ENCODE measurements around the gene STMP1.
A peak's percentile ranks its signal among the peaks of the same experiment; 100 is the strongest.

Gene STMP1

GRCh38 chr7:135697276-135698049, 35.1 kb downstream of the STMP1 start:
- no peak for DNase-seq (ENCODE audit: low read depth)

GRCh38 chr7:135704074-135704473, 41.8 kb downstream of the STMP1 start:
- DNase-seq (ENCODE audit: low read depth): no peak

GRCh38 chr7:135704698-135705097, 42.4 kb downstream of the STMP1 start:
- DNase-seq (ENCODE audit: low read depth): no peak

GRCh38 chr7:135706038-135706742, 43.9 kb downstream of the STMP1 start:
- DNase-seq (ENCODE audit: low read depth): no peak

- no peak for DNase-seq (ENCODE audit: low read depth)
Measured at GRCh38 chr7:135706858-135707569, 44.7 kb downstream of the STMP1 start.

GRCh38 chr7:135707570-135707966, 45.3 kb downstream of the STMP1 start:
- DNase-seq (ENCODE audit: low read depth): no peak

- DNase-seq (ENCODE audit: low read depth): no peak
Measured at GRCh38 chr7:135708041-135708440, 45.7 kb downstream of the STMP1 start.

- no peak for DNase-seq (ENCODE audit: low read depth)
Measured at GRCh38 chr7:135709508-135709907, 47.2 kb downstream of the STMP1 start.

GRCh38 chr7:135710417-135711138, 48.3 kb downstream of the STMP1 start:
- no peak for DNase-seq (ENCODE audit: low read depth)

GRCh38 chr7:135711139-135711469, 48.8 kb downstream of the STMP1 start:
- DNase-seq (ENCODE audit: low read depth): no peak

GRCh38 chr7:135712182-135712782, 50.0 kb downstream of the STMP1 start:
- no peak for DNase-seq (ENCODE audit: low read depth)

GRCh38 chr7:135712796-135713195, 50.5 kb downstream of the STMP1 start:
- no peak for DNase-seq (ENCODE audit: low read depth)

GRCh38 chr7:135713836-135714470, 51.6 kb downstream of the STMP1 start:
- no peak for DNase-seq (ENCODE audit: low read depth)

- peak; percentile 31 for DNase-seq (ENCODE audit: low read depth)
Measured at GRCh38 chr7:135714534-135715009, 52.3 kb downstream of the STMP1 start.

GRCh38 chr7:135715055-135715522, 52.8 kb downstream of the STMP1 start:
- no peak for DNase-seq (ENCODE audit: low read depth)

- DNase-seq (ENCODE audit: low read depth): no peak
Measured at GRCh38 chr7:135715673-135716072, 53.4 kb downstream of the STMP1 start.

- DNase-seq (ENCODE audit: low read depth): peak; percentile 30
Measured at GRCh38 chr7:135716677-135717238, 54.4 kb downstream of the STMP1 start.

- DNase-seq (ENCODE audit: low read depth): no peak
Measured at GRCh38 chr7:135717693-135718092, 55.4 kb downstream of the STMP1 start.

- no peak for DNase-seq (ENCODE audit: low read depth)
Measured at GRCh38 chr7:135718219-135718618, 55.9 kb downstream of the STMP1 start.

GRCh38 chr7:135718794-135719437, 56.6 kb downstream of the STMP1 start:
- DNase-seq (ENCODE audit: low read depth): no peak

Measured in HS-27A (cell line).